Measurements from ENCODE around the gene TCL1A.

Gene TCL1A

GRCh38 chr14:95674613-95675012 lies 39.3 kb downstream of the TCL1A start:
- Histone ChIP-seq H3K23ac (ENCODE audit: low read depth, low read length, poor library complexity) (no peak overlapping the region), H2BK12ac (ENCODE audit: low read length) (no peak overlapping the region), H3K27me3 (ENCODE audit: control insufficient read depth in 3 of 3, insufficient read depth in 3 of 3, low read depth in 1 of 3, low read length in 3 of 3) (peaks cover 0 to 14% (median 0%) of the 10 kb centered on the region in 3 experiments), H3K79me1 (ENCODE audit: low read depth, low read length) (no peaks in the 10 kb centered on the region), H2AFZ (ENCODE audit: low read length) (no peak overlapping the region), H2BK120ac (ENCODE audit: low read depth, low read length) (no peak overlapping the region), H3K36me3 (replicated peaks in 1 of 2; ENCODE audit: control insufficient read depth in 2 of 2, insufficient read depth in 2 of 2, low read length in 2 of 2) (no peaks in the 10 kb centered on the region), H3K9ac (ENCODE audit: low read depth, low read length, poor library complexity) (no peak overlapping the region), H3K4ac (ENCODE audit: low read length) (no peak overlapping the region), H3K14ac (ENCODE audit: low read length) (no peak overlapping the region), H3K4me3 (ENCODE audit: low read length in 2 of 2) (no peak overlapping the region), H2AK5ac (ENCODE audit: low read depth, low read length) (no peak overlapping the region), H2BK5ac (ENCODE audit: low read length) (no peak overlapping the region), H3K27ac (replicated peaks; ENCODE audit: low read length) (no peak overlapping the region), H4K91ac (ENCODE audit: low read depth, low read length, poor library complexity) (no peak overlapping the region), H2BK15ac (ENCODE audit: low read length) (no peak overlapping the region), H3K4me2 (ENCODE audit: insufficient read depth, low read length, poor library complexity, severe bottlenecking) (no peak overlapping the region), H3K18ac (ENCODE audit: low read length) (no peak overlapping the region), H4K8ac (ENCODE audit: low read depth, low read length) (no peak overlapping the region), H3K4me1 (ENCODE audit: control insufficient read depth in 2 of 2, insufficient read depth in 1 of 2, low read depth in 1 of 2, low read length in 2 of 2) (peaks cover 4 to 6% of the 10 kb centered on the region in 2 donors), H3K9me3 (replicated peaks in 1 of 2; ENCODE audit: control insufficient read depth in 2 of 2, insufficient read depth in 1 of 2, low read depth in 1 of 2, low read length in 2 of 2) (peaks cover 0 to 6% of the 10 kb centered on the region in 2 donors)
- WGBS, 2 donors (ENCODE audit: extremely low coverage in 2 of 2, insufficient read length in 2 of 2, insufficient replicate concordance in 1 of 2): no CpG with 5 or more reads among the region's 4 CpGs
- no peak for DNase-seq (ENCODE audit: low spot score)

- no peak overlapping the region for H3K18ac ChIP-seq (ENCODE audit: low read length)
- no peak overlapping the region for H3K4me2 ChIP-seq (ENCODE audit: insufficient read depth, low read length, poor library complexity, severe bottlenecking)
- H3K9me3 ChIP-seq (replicated peaks in 1 of 2; ENCODE audit: control insufficient read depth in 2 of 2, insufficient read depth in 1 of 2, low read depth in 1 of 2, low read length in 2 of 2): no peaks in the 10 kb centered on the region
- no peak overlapping the region for H3K14ac ChIP-seq (ENCODE audit: low read length)
- no peak overlapping the region for H2AFZ ChIP-seq (ENCODE audit: low read length)
- no peak overlapping the region for H2BK5ac ChIP-seq (ENCODE audit: low read length)
- H3K9ac ChIP-seq (ENCODE audit: low read depth, low read length, poor library complexity): no peak overlapping the region
- no peak overlapping the region for H3K23ac ChIP-seq (ENCODE audit: low read depth, low read length, poor library complexity)
- peaks cover 0 to 17% (median 0%) of the 10 kb centered on the region in 3 experiments for H3K27me3 ChIP-seq (ENCODE audit: control insufficient read depth in 3 of 3, insufficient read depth in 3 of 3, low read depth in 1 of 3, low read length in 3 of 3)
- H4K91ac ChIP-seq (ENCODE audit: low read depth, low read length, poor library complexity): no peak overlapping the region
- WGBS, 2 donors (ENCODE audit: extremely low coverage in 2 of 2, insufficient read length in 2 of 2, insufficient replicate concordance in 1 of 2): no CpG with 5 or more reads among the region's 10 CpGs
- no peak overlapping the region for H4K8ac ChIP-seq (ENCODE audit: low read depth, low read length)
- no peak overlapping the region for H2BK120ac ChIP-seq (ENCODE audit: low read depth, low read length)
- no peak overlapping the region for H3K4me3 ChIP-seq (ENCODE audit: low read length in 2 of 2)
- H2AK5ac ChIP-seq (ENCODE audit: low read depth, low read length): no peak overlapping the region
- no peaks in the 10 kb centered on the region for H3K36me3 ChIP-seq (replicated peaks in 1 of 2; ENCODE audit: control insufficient read depth in 2 of 2, insufficient read depth in 2 of 2, low read length in 2 of 2)
- peaks cover 0 to 9% of the 10 kb centered on the region in 2 donors for H3K4me1 ChIP-seq (ENCODE audit: control insufficient read depth in 2 of 2, insufficient read depth in 1 of 2, low read depth in 1 of 2, low read length in 2 of 2)
- no peaks in the 10 kb centered on the region for H3K79me1 ChIP-seq (ENCODE audit: low read depth, low read length)
- no peak overlapping the region for H3K4ac ChIP-seq (ENCODE audit: low read length)
- no peak overlapping the region for H2BK12ac ChIP-seq (ENCODE audit: low read length)
- H2BK15ac ChIP-seq (ENCODE audit: low read length): no peak overlapping the region
- H3K27ac ChIP-seq (replicated peaks; ENCODE audit: low read length): no peak overlapping the region
- no peak for DNase-seq (ENCODE audit: low spot score)
These were observed 45.6 kb downstream of the TCL1A start for GRCh38 chr14:95668235-95668772.

GRCh38 chr14:95667249-95667693 lies 46.7 kb downstream of the TCL1A start:
- Histone ChIP-seq H3K4me3 (ENCODE audit: low read length in 2 of 2) (no peak overlapping the region), H2BK12ac (ENCODE audit: low read length) (no peak overlapping the region), H3K4me1 (ENCODE audit: control insufficient read depth in 2 of 2, insufficient read depth in 1 of 2, low read depth in 1 of 2, low read length in 2 of 2) (peaks cover 0 to 8% of the 10 kb centered on the region in 2 donors), H3K9ac (ENCODE audit: low read depth, low read length, poor library complexity) (peak overlapping the region; percentile 26), H3K79me1 (ENCODE audit: low read depth, low read length) (no peaks in the 10 kb centered on the region), H3K18ac (ENCODE audit: low read length) (peak overlapping the region; percentile 88), H3K27me3 (ENCODE audit: control insufficient read depth in 3 of 3, insufficient read depth in 3 of 3, low read depth in 1 of 3, low read length in 3 of 3) (peaks cover 0 to 14% (median 0%) of the 10 kb centered on the region in 3 experiments), H3K14ac (ENCODE audit: low read length) (no peak overlapping the region), H3K23ac (ENCODE audit: low read depth, low read length, poor library complexity) (no peak overlapping the region), H2AK5ac (ENCODE audit: low read depth, low read length) (peak overlapping the region; percentile 57), H3K36me3 (replicated peaks in 1 of 2; ENCODE audit: control insufficient read depth in 2 of 2, insufficient read depth in 2 of 2, low read length in 2 of 2) (no peaks in the 10 kb centered on the region), H2BK5ac (ENCODE audit: low read length) (no peak overlapping the region), H3K9me3 (replicated peaks in 1 of 2; ENCODE audit: control insufficient read depth in 2 of 2, insufficient read depth in 1 of 2, low read depth in 1 of 2, low read length in 2 of 2) (no peaks in the 10 kb centered on the region), H2BK120ac (ENCODE audit: low read depth, low read length) (no peak overlapping the region), H2BK15ac (ENCODE audit: low read length) (peak overlapping the region; percentile 23), H3K4ac (ENCODE audit: low read length) (no peak overlapping the region), H3K4me2 (ENCODE audit: insufficient read depth, low read length, poor library complexity, severe bottlenecking) (no peak overlapping the region), H3K27ac (replicated peaks; ENCODE audit: low read length) (no peak overlapping the region), H2AFZ (ENCODE audit: low read length) (no peak overlapping the region), H4K91ac (ENCODE audit: low read depth, low read length, poor library complexity) (no peak overlapping the region), H4K8ac (ENCODE audit: low read depth, low read length) (no peak overlapping the region)
- no peak for DNase-seq (ENCODE audit: low spot score)
- WGBS, 2 donors (ENCODE audit: extremely low coverage in 2 of 2, insufficient read length in 2 of 2, insufficient replicate concordance in 1 of 2): no CpG with 5 or more reads among the region's 3 CpGs

GRCh38 chr14:95666450-95666849 lies 47.5 kb downstream of the TCL1A start:
- no CpG with 5 or more reads among the region's 5 CpGs for WGBS, 2 donors (ENCODE audit: extremely low coverage in 2 of 2, insufficient read length in 2 of 2, insufficient replicate concordance in 1 of 2)

More at GRCh38 chr14:95666450-95666849, 47.5 kb downstream of the TCL1A start:
- Histone ChIP-seq H2BK5ac (ENCODE audit: low read length) (no peak overlapping the region), H3K4me1 (ENCODE audit: control insufficient read depth in 2 of 2, insufficient read depth in 1 of 2, low read depth in 1 of 2, low read length in 2 of 2) (peaks cover 0 to 8% of the 10 kb centered on the region in 2 donors), H4K8ac (ENCODE audit: low read depth, low read length) (no peak overlapping the region), H3K79me1 (ENCODE audit: low read depth, low read length) (no peaks in the 10 kb centered on the region), H2AFZ (ENCODE audit: low read length) (no peak overlapping the region), H3K27me3 (ENCODE audit: control insufficient read depth in 3 of 3, insufficient read depth in 3 of 3, low read depth in 1 of 3, low read length in 3 of 3) (peaks cover 0 to 14% (median 0%) of the 10 kb centered on the region in 3 experiments), H3K4ac (ENCODE audit: low read length) (no peak overlapping the region), H3K14ac (ENCODE audit: low read length) (no peak overlapping the region), H3K36me3 (replicated peaks in 1 of 2; ENCODE audit: control insufficient read depth in 2 of 2, insufficient read depth in 2 of 2, low read length in 2 of 2) (no peaks in the 10 kb centered on the region), H2BK120ac (ENCODE audit: low read depth, low read length) (no peak overlapping the region), H4K91ac (ENCODE audit: low read depth, low read length, poor library complexity) (peak overlapping the region; percentile 9), H3K18ac (ENCODE audit: low read length) (no peak overlapping the region), H3K23ac (ENCODE audit: low read depth, low read length, poor library complexity) (no peak overlapping the region), H2AK5ac (ENCODE audit: low read depth, low read length) (peak overlapping the region; percentile 49), H3K4me3 (ENCODE audit: low read length in 2 of 2) (no peak overlapping the region), H2BK12ac (ENCODE audit: low read length) (no peak overlapping the region), H3K4me2 (ENCODE audit: insufficient read depth, low read length, poor library complexity, severe bottlenecking) (no peak overlapping the region), H3K9ac (ENCODE audit: low read depth, low read length, poor library complexity) (no peak overlapping the region), H3K27ac (replicated peaks; ENCODE audit: low read length) (no peak overlapping the region), H2BK15ac (ENCODE audit: low read length) (no peak overlapping the region), H3K9me3 (replicated peaks in 1 of 2; ENCODE audit: control insufficient read depth in 2 of 2, insufficient read depth in 1 of 2, low read depth in 1 of 2, low read length in 2 of 2) (no peaks in the 10 kb centered on the region)
- no peak for DNase-seq (ENCODE audit: low spot score)

Data from neuronal stem cell (in vitro differentiated cells).